Activated CD8-positive, alpha-beta T cell treated with anti-CD3 and anti-CD28 coated beads for 36 hours (primary cell): ENCODE results near the gene LRFN4. TPM values are rescaled to one million over a fixed set of nuclear protein-coding genes. Genes with fewer than 3 reads are reported as not detected.

ENCODE experiments used
- ATAC-seq: fragments of 200-7000 bp; cut with Tn5 transposase; one replicate; pipeline ENCODE4 v1.10.0; 2021; ENCODE audit warnings: mild to moderate bottlenecking, moderate library complexity
- CTCF ChIA-PET: fragments of 350-600 bp; sonication (Branson Sonifier 250); formaldehyde crosslinking; loops from one replicate; lab custom pipeline; 2021; ENCODE audit warnings: antibody characterized with exemption; lab: Charles Lee
- POLR2A ChIA-PET: fragments of 350-600 bp; sonication (Branson Sonifier 250); formaldehyde crosslinking; loops from one replicate; lab custom pipeline; 2021; ENCODE audit warnings: antibody characterized with exemption; lab: Charles Lee
- DNase-seq: peaks from one replicate; pipeline ENCODE4 v3.0.0-alpha.2; 2020
- H3K27ac Mint-ChIP-seq: one replicate; pipeline ENCODE4 v1.8.0; 2021; ENCODE audit warnings: mild to moderate bottlenecking, mixed read lengths
- H3K27me3 Mint-ChIP-seq: one replicate; pipeline ENCODE4 v1.8.0; 2021; ENCODE audit warnings: mixed read lengths
- H3K36me3 Mint-ChIP-seq: one replicate; pipeline ENCODE4 v1.8.0; 2021; ENCODE audit warnings: low read depth, mixed read lengths
- H3K4me1 Mint-ChIP-seq: one replicate; pipeline ENCODE4 v1.8.0; 2021; ENCODE audit warnings: low read depth, mixed read lengths
- H3K4me3 Mint-ChIP-seq: one replicate; pipeline ENCODE4 v1.8.0; 2021; ENCODE audit warnings: mild to moderate bottlenecking, moderate library complexity, mixed read lengths
- H3K9me3 Mint-ChIP-seq: one replicate; pipeline ENCODE4 v1.8.0; 2021; ENCODE audit warnings: mixed read lengths
- intact Hi-C: fragments of 100-400 bp; cut with micrococcal nuclease; formaldehyde crosslinking; loops from one replicate; pipeline ENCODE4 v1.10.0; 2022
- total RNA-seq, 2 experiments: library from RNA; stranded (reverse); gene quantifications; one replicate each; pipeline ENCODE4 v1.2.3, GENCODE V29; 2021
- TF ChIP-seq, protein P1 (sequence below): fragments of 200-600 bp; IDR thresholded peaks from one replicate; pipeline ENCODE4 v1.8.0; 2022; ENCODE audit warnings: antibody characterized with exemption, mild to moderate bottlenecking

The LRFN4 gene
- total RNA-seq, 2 experiments from 2014 or later = 36.0 to 39.2 TPM

- ChIA-PET CTCF (interaction anchor here (1.2 to 1.8 kb wide), 3 partner anchors 12 to 35 kb away, joined by 3 to 7 read pairs (median 3); no protein-coding TSS in a partner anchor), POLR2A (interaction anchor here (0.8 to 1.0 kb wide), 2 partner anchors 9 to 26 kb away, joined by 3 read pairs; no protein-coding TSS in a partner anchor)
- Mint-ChIP-seq H3K9me3 (no peaks in the 10 kb centered on the region), H3K4me3 (no peak overlapping the region), H3K4me1 (peaks cover 11% of the 10 kb centered on the region), H3K36me3 (no peaks in the 10 kb centered on the region), H3K27ac (peak overlapping the region; percentile 30), H3K27me3 (no peaks in the 10 kb centered on the region)
- DNase-seq (peak; percentile 95), ATAC-seq (peak; percentile 99)
- intact Hi-C loops = no loop called here
- TF ChIP-seq, protein P1, sequence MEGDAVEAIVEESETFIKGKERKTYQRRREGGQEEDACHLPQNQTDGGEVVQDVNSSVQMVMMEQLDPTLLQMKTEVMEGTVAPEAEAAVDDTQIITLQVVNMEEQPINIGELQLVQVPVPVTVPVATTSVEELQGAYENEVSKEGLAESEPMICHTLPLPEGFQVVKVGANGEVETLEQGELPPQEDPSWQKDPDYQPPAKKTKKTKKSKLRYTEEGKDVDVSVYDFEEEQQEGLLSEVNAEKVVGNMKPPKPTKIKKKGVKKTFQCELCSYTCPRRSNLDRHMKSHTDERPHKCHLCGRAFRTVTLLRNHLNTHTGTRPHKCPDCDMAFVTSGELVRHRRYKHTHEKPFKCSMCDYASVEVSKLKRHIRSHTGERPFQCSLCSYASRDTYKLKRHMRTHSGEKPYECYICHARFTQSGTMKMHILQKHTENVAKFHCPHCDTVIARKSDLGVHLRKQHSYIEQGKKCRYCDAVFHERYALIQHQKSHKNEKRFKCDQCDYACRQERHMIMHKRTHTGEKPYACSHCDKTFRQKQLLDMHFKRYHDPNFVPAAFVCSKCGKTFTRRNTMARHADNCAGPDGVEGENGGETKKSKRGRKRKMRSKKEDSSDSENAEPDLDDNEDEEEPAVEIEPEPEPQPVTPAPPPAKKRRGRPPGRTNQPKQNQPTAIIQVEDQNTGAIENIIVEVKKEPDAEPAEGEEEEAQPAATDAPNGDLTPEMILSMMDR = peak; percentile 93
These were observed 12.1 kb downstream of the LRFN4 start for GRCh38 chr11:66868726-66869566.

- TF ChIP-seq, protein P1 = no peak
- H3K9me3 Mint-ChIP-seq = no peaks in the 10 kb centered on the region
- ChIA-PET POLR2A (interaction anchor here (0.8 to 1.5 kb wide), 3 partner anchors 9 to 27 kb away, joined by 3 to 4 read pairs (median 3); no protein-coding TSS in a partner anchor), CTCF (interaction anchor here (1.2 to 1.8 kb wide), 3 partner anchors 11 to 36 kb away, joined by 3 to 7 read pairs (median 3); no protein-coding TSS in a partner anchor)
- intact Hi-C loops = no loop called here
- H3K27me3 Mint-ChIP-seq = no peaks in the 10 kb centered on the region
- H3K27ac Mint-ChIP-seq = no peak overlapping the region
- H3K4me1 Mint-ChIP-seq = peaks cover 11% of the 10 kb centered on the region
- no peak overlapping the region for H3K4me3 Mint-ChIP-seq
- no peaks in the 10 kb centered on the region for H3K36me3 Mint-ChIP-seq
- ATAC-seq (no peak), DNase-seq (no peak)
These were observed 12.7 kb downstream of the LRFN4 start for GRCh38 chr11:66869567-66869870.

DNA sequence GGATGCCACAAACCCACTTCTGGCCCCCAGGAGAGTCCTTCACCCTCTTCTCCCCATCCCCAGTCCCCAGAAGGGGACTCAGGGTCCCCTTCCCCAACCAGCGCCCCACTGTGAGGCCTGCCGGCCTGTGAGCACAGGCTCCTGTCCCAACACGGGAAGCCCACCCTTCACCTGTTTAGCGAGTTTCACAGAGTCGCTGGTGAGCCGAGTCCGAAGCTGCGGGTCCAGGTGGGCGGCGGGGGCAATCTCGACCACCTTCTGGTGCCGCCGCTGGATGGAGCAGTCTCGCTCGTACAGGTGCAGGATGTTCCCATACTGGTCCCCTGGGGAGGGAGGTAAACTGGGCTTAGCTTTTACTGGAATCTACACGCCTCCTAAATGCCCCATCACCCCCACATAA is 13.3 kb downstream of the LRFN4 start:
- H3K27me3 Mint-ChIP-seq = no peaks in the 10 kb centered on the region
- no peaks in the 10 kb centered on the region for H3K36me3 Mint-ChIP-seq
- no peak for ATAC-seq
- TF ChIP-seq, protein P1 = no peak
- DNase-seq = no peak
- intact Hi-C loops = no loop called here
- H3K27ac Mint-ChIP-seq = no peak overlapping the region
- no peaks in the 10 kb centered on the region for H3K9me3 Mint-ChIP-seq
- no peak overlapping the region for H3K4me3 Mint-ChIP-seq
- peaks cover 11% of the 10 kb centered on the region for H3K4me1 Mint-ChIP-seq
- ChIA-PET CTCF (interaction anchor here (1.1 to 1.8 kb wide), 4 partner anchors 11 to 36 kb away, joined by 3 to 7 read pairs (median 5); no protein-coding TSS in a partner anchor), POLR2A (interaction anchor here (0.8 to 1.5 kb wide), 3 partner anchors 8 to 27 kb away, joined by 3 to 4 read pairs (median 3); no protein-coding TSS in a partner anchor)

DNA sequence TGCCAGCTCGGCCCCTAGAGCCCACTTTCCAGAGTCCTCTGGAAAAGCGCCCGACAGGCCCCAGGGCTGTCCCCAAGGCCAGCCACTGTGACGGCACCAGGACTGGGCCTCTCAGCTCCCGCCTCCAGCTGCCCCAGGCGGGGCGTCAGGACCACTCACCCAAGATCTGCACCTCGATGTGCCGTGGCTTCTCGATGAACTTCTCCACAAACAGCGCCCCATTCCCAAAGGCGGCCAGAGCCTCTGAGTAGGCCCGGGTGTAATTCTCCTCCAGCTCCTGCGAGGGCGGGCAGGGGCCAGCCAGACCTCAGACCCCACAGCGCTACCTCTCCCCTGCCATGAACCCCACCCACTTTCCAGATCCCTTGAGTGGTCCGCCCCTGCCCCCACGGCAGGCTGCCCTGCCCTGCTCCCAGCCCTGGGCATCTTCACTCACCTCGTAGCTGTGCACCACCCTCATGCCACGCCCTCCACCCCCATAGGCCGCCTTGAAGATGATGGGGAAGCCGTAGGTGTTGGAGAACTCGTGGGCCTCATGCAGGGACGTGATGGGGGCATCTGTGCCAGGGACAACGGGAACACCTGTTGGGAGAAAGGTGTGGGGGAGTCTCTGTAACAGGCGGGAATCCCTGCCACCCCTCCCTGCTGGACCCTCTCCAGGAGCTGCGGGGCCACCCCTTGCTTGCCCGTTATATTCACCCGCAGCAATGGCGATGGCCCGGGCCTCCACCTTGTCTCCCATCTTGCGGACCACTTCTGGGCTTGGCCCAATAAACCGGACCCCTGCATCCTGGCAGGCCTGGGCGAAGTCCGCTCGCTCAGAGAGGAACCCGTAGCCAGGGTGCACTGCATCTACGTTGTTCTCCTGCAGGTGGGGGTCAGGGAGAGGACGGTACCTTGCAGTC is 14.0 kb downstream of the LRFN4 start:
- intact Hi-C loops = no loop called here
- Mint-ChIP-seq H3K9me3 (no peaks in the 10 kb centered on the region), H3K4me1 (peaks cover 11% of the 10 kb centered on the region), H3K36me3 (no peaks in the 10 kb centered on the region), H3K27me3 (no peaks in the 10 kb centered on the region), H3K4me3 (no peak overlapping the region), H3K27ac (no peak overlapping the region)
- TF ChIP-seq, protein P1 = no peak
- ChIA-PET POLR2A (interaction anchor here (1.5 kb wide), 1 partner anchor 9 kb away, joined by 4 read pairs; no protein-coding TSS in a partner anchor), CTCF (interaction anchor here (1.1 to 1.8 kb wide), 2 partner anchors 10 to 12 kb away, joined by 7 read pairs; no protein-coding TSS in a partner anchor)
- no peak for DNase-seq
- ATAC-seq = no peak
